ENCODE data around the gene ABI3BP. TPM values are rescaled to one million over a fixed set of nuclear protein-coding genes. Genes with fewer than 3 reads are reported as not detected.

ABI3BP gene
- total RNA-seq, 1 donor from 2014 or later, result 2.2 TPM

- Mint-ChIP-seq H3K9me3 (no peaks in the 10 kb centered on the region), H3K36me3 (no peaks in the 10 kb centered on the region), H3K4me3 (no peak overlapping the region), H3K27me3 (ENCODE audit: low read depth) (peaks cover 5% of the 10 kb centered on the region), H3K4me1 (peaks cover 2% of the 10 kb centered on the region), H3K27ac (no peak overlapping the region)
- no peak for DNase-seq (ENCODE audit: low spot score in 2 of 2, unreplicated experiment in 2 of 2)
- TF ChIP-seq, protein P1, sequence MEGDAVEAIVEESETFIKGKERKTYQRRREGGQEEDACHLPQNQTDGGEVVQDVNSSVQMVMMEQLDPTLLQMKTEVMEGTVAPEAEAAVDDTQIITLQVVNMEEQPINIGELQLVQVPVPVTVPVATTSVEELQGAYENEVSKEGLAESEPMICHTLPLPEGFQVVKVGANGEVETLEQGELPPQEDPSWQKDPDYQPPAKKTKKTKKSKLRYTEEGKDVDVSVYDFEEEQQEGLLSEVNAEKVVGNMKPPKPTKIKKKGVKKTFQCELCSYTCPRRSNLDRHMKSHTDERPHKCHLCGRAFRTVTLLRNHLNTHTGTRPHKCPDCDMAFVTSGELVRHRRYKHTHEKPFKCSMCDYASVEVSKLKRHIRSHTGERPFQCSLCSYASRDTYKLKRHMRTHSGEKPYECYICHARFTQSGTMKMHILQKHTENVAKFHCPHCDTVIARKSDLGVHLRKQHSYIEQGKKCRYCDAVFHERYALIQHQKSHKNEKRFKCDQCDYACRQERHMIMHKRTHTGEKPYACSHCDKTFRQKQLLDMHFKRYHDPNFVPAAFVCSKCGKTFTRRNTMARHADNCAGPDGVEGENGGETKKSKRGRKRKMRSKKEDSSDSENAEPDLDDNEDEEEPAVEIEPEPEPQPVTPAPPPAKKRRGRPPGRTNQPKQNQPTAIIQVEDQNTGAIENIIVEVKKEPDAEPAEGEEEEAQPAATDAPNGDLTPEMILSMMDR (IDR thresholded peaks at IDR 0.05; ENCODE audit: unreplicated experiment), result no peak
Observed at GRCh38 chr3:100798012-100798411, 195.2 kb downstream of the ABI3BP start.

DNA sequence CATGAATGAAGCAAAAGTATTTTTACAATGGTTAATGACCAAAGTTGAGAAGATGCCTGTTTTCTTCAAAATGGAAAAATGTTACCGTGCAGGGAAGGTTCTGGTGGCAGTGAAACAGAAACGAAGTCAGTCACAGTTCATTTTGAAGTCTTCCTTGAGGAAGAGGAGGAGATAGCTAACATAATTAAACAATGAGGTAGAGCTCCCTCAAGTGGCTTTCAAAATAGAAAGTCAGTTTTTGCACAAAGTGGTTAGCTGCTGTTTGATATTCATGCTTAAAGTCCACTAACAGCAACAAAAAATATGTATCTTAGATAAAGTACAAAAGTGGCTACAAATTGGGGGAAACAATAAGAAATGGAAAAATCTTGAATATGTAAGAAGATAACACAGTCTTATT is 196.7 kb downstream of the ABI3BP start:
- H3K4me3 Mint-ChIP-seq, result no peak overlapping the region
- no peak for DNase-seq (ENCODE audit: low spot score in 2 of 2, unreplicated experiment in 2 of 2)
- H3K27me3 Mint-ChIP-seq (ENCODE audit: low read depth), result peaks cover 16% of the 10 kb centered on the region
- no peaks in the 10 kb centered on the region for H3K36me3 Mint-ChIP-seq
- TF ChIP-seq, protein P1 (IDR thresholded peaks at IDR 0.05; ENCODE audit: unreplicated experiment), result no peak
- no peaks in the 10 kb centered on the region for H3K9me3 Mint-ChIP-seq
- no peak overlapping the region for H3K27ac Mint-ChIP-seq
- H3K4me1 Mint-ChIP-seq, result peaks cover 2% of the 10 kb centered on the region

GRCh38 chr3:100789579-100789978 is 203.6 kb downstream of the ABI3BP start:
- Mint-ChIP-seq H3K36me3 (peaks cover 1% of the 10 kb centered on the region), H3K9me3 (peaks cover 13% of the 10 kb centered on the region), H3K4me1 (no peaks in the 10 kb centered on the region), H3K27me3 (ENCODE audit: low read depth) (peaks cover 20% of the 10 kb centered on the region), H3K27ac (no peak overlapping the region), H3K4me3 (no peak overlapping the region)
- TF ChIP-seq, protein P1 (IDR thresholded peaks at IDR 0.05; ENCODE audit: unreplicated experiment), result no peak
- no peak for DNase-seq (ENCODE audit: low spot score in 2 of 2, unreplicated experiment in 2 of 2)

DNA sequence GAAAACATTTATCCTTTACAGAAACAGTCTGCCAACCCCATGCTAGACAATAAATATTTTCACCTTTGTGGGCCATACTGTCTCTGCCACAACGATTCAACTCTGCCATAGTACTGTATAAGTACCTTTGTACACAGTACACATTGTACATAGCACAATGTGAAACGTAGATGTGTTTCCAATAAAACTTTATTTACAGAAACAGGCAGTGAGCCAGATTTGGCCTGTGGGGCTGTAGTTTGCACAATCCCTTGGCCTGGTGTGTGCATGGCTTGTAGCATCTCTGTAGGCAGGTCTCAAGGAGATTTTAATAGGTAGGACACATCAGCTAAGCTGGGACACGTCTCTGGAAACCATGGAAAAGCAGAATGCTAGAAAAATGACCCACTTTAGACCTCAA is 209.6 kb downstream of the ABI3BP start:
- Mint-ChIP-seq H3K9me3 (peaks cover 18% of the 10 kb centered on the region), H3K27me3 (ENCODE audit: low read depth) (no peaks in the 10 kb centered on the region), H3K36me3 (peaks cover 3% of the 10 kb centered on the region), H3K4me3 (no peak overlapping the region), H3K4me1 (peaks cover 10% of the 10 kb centered on the region), H3K27ac (no peak overlapping the region)
- TF ChIP-seq, protein P1 (IDR thresholded peaks at IDR 0.05; ENCODE audit: unreplicated experiment), result no peak
- DNase-seq (ENCODE audit: low spot score in 2 of 2, unreplicated experiment in 2 of 2), result no peak

DNA sequence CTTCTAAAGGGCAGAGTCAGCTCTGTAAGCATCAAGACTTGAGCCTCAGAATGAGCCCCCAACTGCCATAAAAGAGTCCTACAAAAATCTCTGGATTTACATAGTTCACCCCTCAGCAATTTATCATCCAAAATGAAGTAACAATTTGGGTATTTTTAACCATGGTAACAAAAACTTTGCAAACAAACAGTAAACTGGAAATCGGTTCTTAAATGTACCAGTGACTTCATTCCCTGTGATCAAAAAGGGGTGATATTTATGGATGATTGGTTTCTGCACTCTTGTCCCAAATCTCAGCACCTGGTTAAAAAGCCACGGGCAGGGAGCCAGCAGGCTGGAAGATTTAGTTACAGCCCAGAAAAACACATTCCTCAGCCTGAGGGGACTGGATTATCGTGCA is 210.3 kb downstream of the ABI3BP start:
- DNase-seq (ENCODE audit: low spot score in 2 of 2, unreplicated experiment in 2 of 2), result no peak
- H3K9me3 Mint-ChIP-seq, result peaks cover 18% of the 10 kb centered on the region
- H3K27me3 Mint-ChIP-seq (ENCODE audit: low read depth), result no peaks in the 10 kb centered on the region
- peaks cover 10% of the 10 kb centered on the region for H3K4me1 Mint-ChIP-seq
- no peak overlapping the region for H3K4me3 Mint-ChIP-seq
- TF ChIP-seq, protein P1 (IDR thresholded peaks at IDR 0.05; ENCODE audit: unreplicated experiment), result no peak
- peak overlapping the region; percentile 74 for H3K27ac Mint-ChIP-seq
- peaks cover 3% of the 10 kb centered on the region for H3K36me3 Mint-ChIP-seq

DNA sequence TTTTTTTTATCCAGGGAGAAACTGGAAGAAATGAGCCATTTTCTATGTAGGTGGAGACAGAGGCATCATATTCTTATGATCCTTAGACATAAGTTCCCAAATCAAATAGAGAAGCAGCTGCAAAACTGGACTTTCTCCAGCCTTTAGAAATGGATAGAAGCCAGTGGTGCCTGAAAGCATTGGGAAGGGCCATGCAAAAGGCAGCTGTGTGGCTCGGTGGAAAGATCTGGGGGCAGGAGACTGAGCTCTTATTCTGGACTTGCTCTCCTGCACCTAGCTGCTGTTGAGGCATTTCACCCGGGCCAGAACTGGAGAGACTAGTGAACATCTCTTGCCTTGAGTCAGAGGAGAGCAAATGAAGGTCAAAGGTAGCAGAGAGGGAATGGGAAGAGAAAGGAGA is 210.9 kb downstream of the ABI3BP start:
- TF ChIP-seq, protein P1 (IDR thresholded peaks at IDR 0.05; ENCODE audit: unreplicated experiment), result no peak
- Mint-ChIP-seq H3K4me3 (no peak overlapping the region), H3K9me3 (peaks cover 18% of the 10 kb centered on the region), H3K27ac (no peak overlapping the region), H3K27me3 (ENCODE audit: low read depth) (no peaks in the 10 kb centered on the region), H3K36me3 (peaks cover 3% of the 10 kb centered on the region), H3K4me1 (peaks cover 10% of the 10 kb centered on the region)
- DNase-seq (ENCODE audit: low spot score in 2 of 2, unreplicated experiment in 2 of 2), result no peak

All from mesothelial cell of epicardium (in vitro differentiated cells).